Measurements from ENCODE around the gene AP1G2. TPM values are rescaled to one million over a fixed set of nuclear protein-coding genes. Genes with fewer than 3 reads are reported as not detected.

Gene AP1G2
- total RNA-seq, 2 experiments from 2014 or later, result 193 to 198 TPM

- Histone ChIP-seq H3K4me1 (ENCODE audit: insufficient read depth, low read length) (no peaks in the 10 kb centered on the region), H3K4me3 (ENCODE audit: low read length) (no peak overlapping the region), H3K27me3 (ENCODE audit: control insufficient read depth in 1 of 2, insufficient read depth in 2 of 2, low read length in 2 of 2) (no peaks in the 10 kb centered on the region), H3K36me3 (ENCODE audit: insufficient read depth, low read length) (no peaks in the 10 kb centered on the region), H3K27ac (ENCODE audit: low read depth in 1 of 2, low read length in 2 of 2) (no peak overlapping the region), H3K9me3 (ENCODE audit: control insufficient read depth in 1 of 2, insufficient read depth in 1 of 2, low read length in 2 of 2) (peaks cover 0 to 3% of the 10 kb centered on the region in 2 experiments)
- ChIA-PET POLR2A (no interaction called here), CTCF (no interaction called here)
- Mint-ChIP-seq H3K27ac (no peak overlapping the region), H3K27me3 (no peaks in the 10 kb centered on the region), H3K36me3 (ENCODE audit: low read depth) (no peaks in the 10 kb centered on the region), H3K4me1 (ENCODE audit: low read depth) (peaks cover 5% of the 10 kb centered on the region), H3K4me3 (no peak overlapping the region), H3K9me3 (peaks cover 6% of the 10 kb centered on the region)
- no peak for TF ChIP-seq CTCF (IDR thresholded peaks at IDR 0.05)
- DNase-seq (no peak), ATAC-seq (ENCODE audit: poor library complexity) (no peak)
- intact Hi-C loops (cut with DNase I, micrococcal nuclease), result no loop called here
Observed at GRCh38 chr14:23602181-23603095, 34.8 kb upstream of the AP1G2 start.

GRCh38 chr14:23601845-23602180, 34.2 kb upstream of the AP1G2 start:
- Histone ChIP-seq H3K27ac (ENCODE audit: low read depth in 1 of 2, low read length in 2 of 2) (no peak overlapping the region), H3K9me3 (ENCODE audit: control insufficient read depth in 1 of 2, insufficient read depth in 1 of 2, low read length in 2 of 2) (peaks cover 0 to 3% of the 10 kb centered on the region in 2 experiments), H3K36me3 (ENCODE audit: insufficient read depth, low read length) (no peaks in the 10 kb centered on the region), H3K4me1 (ENCODE audit: insufficient read depth, low read length) (no peaks in the 10 kb centered on the region), H3K4me3 (ENCODE audit: low read length) (no peak overlapping the region), H3K27me3 (ENCODE audit: control insufficient read depth in 1 of 2, insufficient read depth in 2 of 2, low read length in 2 of 2) (no peaks in the 10 kb centered on the region)
- ATAC-seq (ENCODE audit: poor library complexity) (no peak), DNase-seq (no peak)
- Mint-ChIP-seq H3K9me3 (peaks cover 6% of the 10 kb centered on the region), H3K4me3 (no peak overlapping the region), H3K27me3 (no peaks in the 10 kb centered on the region), H3K4me1 (ENCODE audit: low read depth) (peaks cover 5% of the 10 kb centered on the region), H3K27ac (no peak overlapping the region), H3K36me3 (ENCODE audit: low read depth) (no peaks in the 10 kb centered on the region)
- ChIA-PET CTCF (no interaction called here), POLR2A (no interaction called here)
- intact Hi-C loops (cut with DNase I, micrococcal nuclease), result no loop called here
- no peak for TF ChIP-seq CTCF (IDR thresholded peaks at IDR 0.05)

DNA sequence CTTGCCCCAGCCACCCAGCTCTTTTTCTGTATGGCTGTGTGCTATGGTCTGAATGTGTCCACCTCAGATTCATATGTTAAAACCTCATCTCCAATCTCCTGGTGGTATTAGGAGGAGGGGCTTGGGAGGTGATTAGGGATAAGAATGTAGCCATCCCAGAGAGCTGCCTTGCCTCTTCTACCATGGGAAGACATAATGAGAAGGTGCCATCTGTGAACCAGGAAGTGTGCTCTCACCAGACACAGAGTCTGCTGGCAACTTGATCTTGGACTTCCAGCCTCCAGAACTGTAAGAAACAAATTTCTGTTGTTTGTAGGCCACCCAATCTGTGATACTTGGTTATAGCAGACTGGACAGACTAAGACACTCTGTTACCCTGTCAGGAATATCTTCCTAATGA, 33.8 kb upstream of the AP1G2 start:
- H3K36me3 ChIP-seq (ENCODE audit: insufficient read depth, low read length), result no peaks in the 10 kb centered on the region
- no peaks in the 10 kb centered on the region for H3K4me1 ChIP-seq (ENCODE audit: insufficient read depth, low read length)
- DNase-seq (no peak), ATAC-seq (ENCODE audit: poor library complexity) (no peak)
- Mint-ChIP-seq H3K27me3 (no peaks in the 10 kb centered on the region), H3K4me1 (ENCODE audit: low read depth) (peaks cover 3% of the 10 kb centered on the region), H3K27ac (no peak overlapping the region), H3K9me3 (peaks cover 6% of the 10 kb centered on the region), H3K4me3 (no peak overlapping the region), H3K36me3 (ENCODE audit: low read depth) (no peaks in the 10 kb centered on the region)
- H3K27ac ChIP-seq (ENCODE audit: low read depth in 1 of 2, low read length in 2 of 2), result no peak overlapping the region
- TF ChIP-seq CTCF (IDR thresholded peaks at IDR 0.05), result no peak
- intact Hi-C loops (cut with DNase I, micrococcal nuclease), result no loop called here
- no peak overlapping the region for H3K4me3 ChIP-seq (ENCODE audit: low read length)
- ChIA-PET POLR2A (interaction anchor here (0.6 kb wide), 1 partner anchor 195 kb away, joined by 6 read pairs; no protein-coding TSS in a partner anchor), CTCF (interaction anchor here (2.4 kb wide), 1 partner anchor 12 kb away, joined by 4 read pairs; no protein-coding TSS in a partner anchor)
- peaks cover 0 to 3% of the 10 kb centered on the region in 2 experiments for H3K9me3 ChIP-seq (ENCODE audit: control insufficient read depth in 1 of 2, insufficient read depth in 1 of 2, low read length in 2 of 2)
- no peaks in the 10 kb centered on the region for H3K27me3 ChIP-seq (ENCODE audit: control insufficient read depth in 1 of 2, insufficient read depth in 2 of 2, low read length in 2 of 2)

Data from CD4-positive, alpha-beta T cell (primary cell).